Immature natural killer cell (primary cell): ENCODE measurements around the gene SYNDIG1. TPM values are rescaled to one million over a fixed set of nuclear protein-coding genes. Genes with fewer than 3 reads are reported as not detected.

Experiments
- DNase-seq, 3 donors: peaks; one replicate each; pipeline ENCODE4 v3.0.0; 2022; ENCODE audit warnings: mixed read lengths in 1 of 3
- H3K27ac Mint-ChIP-seq, 6 donors: one replicate each; pipeline ENCODE4 v1.8.0; 2020; ENCODE audit warnings: mixed read lengths in 6 of 6, mild to moderate bottlenecking in 5 of 6, inconsistent platforms in 4 of 6, moderate library complexity in 3 of 6
- H3K27me3 Mint-ChIP-seq, 3 donors: one replicate each; pipeline ENCODE4 v1.8.0; 2020 to 2021; ENCODE audit warnings: low read depth in 3 of 3, mild to moderate bottlenecking in 3 of 3, mixed read lengths in 3 of 3, moderate library complexity in 3 of 3, inconsistent platforms in 1 of 3
- H3K36me3 Mint-ChIP-seq, 3 donors: one replicate each; pipeline ENCODE4 v1.8.0; 2020; ENCODE audit warnings: mixed read lengths in 3 of 3, inconsistent platforms in 2 of 3, mild to moderate bottlenecking in 2 of 3
- H3K4me1 Mint-ChIP-seq, 2 donors: one replicate each; pipeline ENCODE4 v1.8.0; 2020; ENCODE audit warnings: inconsistent platforms in 2 of 2, mild to moderate bottlenecking in 2 of 2, mixed read lengths in 2 of 2, moderate library complexity in 1 of 2
- H3K4me3 Mint-ChIP-seq, 5 donors: one replicate each; pipeline ENCODE4 v1.8.0; 2020; ENCODE audit warnings: mild to moderate bottlenecking in 5 of 5, mixed read lengths in 5 of 5, inconsistent platforms in 3 of 5, moderate library complexity in 3 of 5
- H3K9me3 Mint-ChIP-seq, 6 donors: one replicate each; pipeline ENCODE4 v1.8.0; 2020; ENCODE audit warnings: mild to moderate bottlenecking in 6 of 6, mixed read lengths in 6 of 6, inconsistent platforms in 4 of 6, moderate library complexity in 3 of 6
- polyA plus RNA-seq, 3 donors: library from polyadenylated mRNA; unstranded; fragments of 300-500 nt; fragmentation: Illumina TruSeq; gene quantifications; one replicate each; pipeline ENCODE4 v1.2.3, GENCODE V29; 2021

Gene SYNDIG1
- polyA plus RNA-seq, 3 donors from 2014 or later = not detected

DNA sequence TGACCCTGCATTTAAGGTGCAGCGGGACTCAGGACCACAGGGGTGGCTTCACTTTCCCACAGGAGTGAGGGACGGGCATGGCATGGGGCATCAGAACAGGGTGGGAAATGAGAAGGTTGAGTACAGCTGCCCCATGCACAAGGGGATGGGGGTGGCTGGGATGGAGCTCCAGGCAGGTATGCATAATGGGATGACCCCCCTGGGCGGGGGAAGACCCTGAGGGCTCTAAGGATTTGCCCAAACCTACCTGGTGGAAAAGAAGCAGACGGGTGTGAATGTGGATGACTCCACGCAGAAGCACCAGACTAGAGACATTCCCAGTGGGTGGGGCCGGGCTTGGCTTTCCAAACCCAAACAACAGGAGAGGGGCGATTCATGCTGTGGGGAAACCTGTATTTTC lies 200.3 kb downstream of the SYNDIG1 start:
- Mint-ChIP-seq H3K27me3 (peaks cover 0 to 2% (median 2%) of the 10 kb centered on the region in 3 donors), H3K4me3 (no peak overlapping the region), H3K4me1 (no peaks in the 10 kb centered on the region), H3K9me3 (peaks cover 0 to 1% (median 0%) of the 10 kb centered on the region in 6 donors), H3K36me3 (no peaks in the 10 kb centered on the region), H3K27ac (no peak overlapping the region)
- no peak for DNase-seq

DNA sequence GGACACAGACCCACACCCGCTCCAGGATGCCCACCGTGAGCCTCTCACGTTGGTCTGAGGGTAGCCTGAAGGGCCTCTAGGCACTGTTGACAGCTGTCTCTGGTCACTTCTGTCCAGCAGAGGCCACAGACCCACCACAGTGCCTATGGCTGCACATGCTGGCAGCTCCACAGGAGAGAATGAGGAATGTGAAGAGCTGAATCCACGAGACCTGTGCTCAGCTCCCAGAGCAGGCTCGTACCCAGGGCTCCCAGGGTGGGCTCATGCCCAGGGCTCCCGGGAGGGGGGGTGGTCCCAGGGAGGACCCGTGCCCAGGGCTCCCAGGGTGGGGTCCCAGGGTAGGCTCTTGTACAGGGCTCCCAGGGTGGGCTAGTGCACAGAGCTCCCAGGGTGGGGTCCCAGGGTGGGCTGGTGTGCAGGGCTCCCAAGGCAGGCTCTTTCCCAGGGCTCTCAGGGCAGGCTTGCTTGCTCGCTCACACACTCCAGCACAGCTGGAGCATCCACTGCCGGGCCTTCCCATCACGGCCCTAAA lies 201.0 kb downstream of the SYNDIG1 start:
- no peak overlapping the region for H3K27ac Mint-ChIP-seq
- peaks cover 0 to 2% (median 2%) of the 10 kb centered on the region in 3 donors for H3K27me3 Mint-ChIP-seq
- H3K9me3 Mint-ChIP-seq = no peaks in the 10 kb centered on the region
- no peaks in the 10 kb centered on the region for H3K36me3 Mint-ChIP-seq
- no peak overlapping the region for H3K4me3 Mint-ChIP-seq
- no peaks in the 10 kb centered on the region for H3K4me1 Mint-ChIP-seq
- no peak for DNase-seq

DNA sequence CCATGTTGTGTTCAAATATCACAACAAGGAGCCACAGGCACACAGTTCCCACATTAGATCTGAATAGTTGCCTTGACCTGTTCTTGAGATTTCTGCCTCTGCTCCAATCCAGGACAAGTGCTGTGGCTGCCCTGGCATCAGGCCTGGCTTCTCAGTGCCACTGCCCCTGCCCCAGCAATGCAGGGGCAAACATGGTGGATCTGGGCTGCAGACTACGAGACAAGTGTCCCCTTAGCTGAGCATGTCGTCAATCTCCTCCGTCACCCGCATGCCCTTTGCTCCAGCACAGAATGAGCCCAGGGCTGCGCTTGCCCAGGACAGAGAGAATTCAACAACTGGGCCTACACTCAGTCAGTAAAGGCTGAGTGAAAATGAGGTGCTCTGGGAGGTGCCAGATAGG lies 201.6 kb downstream of the SYNDIG1 start:
- Mint-ChIP-seq H3K27ac (no peak overlapping the region), H3K36me3 (no peaks in the 10 kb centered on the region), H3K27me3 (peaks cover 0 to 2% (median 2%) of the 10 kb centered on the region in 3 donors), H3K4me3 (no peak overlapping the region), H3K4me1 (no peaks in the 10 kb centered on the region), H3K9me3 (no peaks in the 10 kb centered on the region)
- DNase-seq = no peak

DNA sequence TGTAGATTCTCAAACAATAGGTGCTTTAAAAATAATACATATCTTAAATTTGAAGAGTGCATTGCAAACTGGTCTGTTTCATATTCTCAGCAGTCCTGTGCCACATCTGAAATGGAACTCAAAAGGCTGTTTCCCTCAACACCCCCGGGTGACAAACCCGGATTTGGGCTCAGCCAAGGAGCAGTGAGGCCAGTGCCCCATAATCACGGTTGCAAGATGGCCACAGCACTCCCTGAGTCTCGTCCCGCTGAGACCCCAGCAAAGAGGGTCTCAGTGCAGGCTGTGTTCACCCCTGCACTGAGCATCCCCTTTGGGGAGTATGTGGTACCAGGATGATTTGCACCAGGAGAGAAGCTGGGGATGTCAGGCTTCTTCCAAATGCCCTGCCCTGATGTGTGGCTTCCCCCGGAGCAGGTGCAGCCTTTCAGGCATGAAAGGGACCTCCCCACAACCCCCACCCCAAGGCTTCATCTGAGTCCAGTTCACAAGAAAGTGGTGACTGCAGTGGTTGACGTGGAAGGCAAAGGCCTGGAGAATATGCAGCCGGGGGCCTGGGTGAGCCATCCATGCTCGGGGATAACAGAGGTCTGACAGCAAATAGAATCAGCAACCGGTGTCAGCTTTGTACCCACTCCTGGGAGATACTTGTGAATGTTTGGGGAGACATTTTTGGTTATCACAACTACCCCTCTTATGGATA lies 202.9 kb downstream of the SYNDIG1 start:
- no peaks in the 10 kb centered on the region for H3K36me3 Mint-ChIP-seq
- no peaks in the 10 kb centered on the region for H3K9me3 Mint-ChIP-seq
- H3K27me3 Mint-ChIP-seq = peaks cover 0 to 2% (median 2%) of the 10 kb centered on the region in 3 donors
- DNase-seq = no peak
- H3K4me3 Mint-ChIP-seq = no peak overlapping the region
- no peaks in the 10 kb centered on the region for H3K4me1 Mint-ChIP-seq
- H3K27ac Mint-ChIP-seq = no peak overlapping the region

DNA sequence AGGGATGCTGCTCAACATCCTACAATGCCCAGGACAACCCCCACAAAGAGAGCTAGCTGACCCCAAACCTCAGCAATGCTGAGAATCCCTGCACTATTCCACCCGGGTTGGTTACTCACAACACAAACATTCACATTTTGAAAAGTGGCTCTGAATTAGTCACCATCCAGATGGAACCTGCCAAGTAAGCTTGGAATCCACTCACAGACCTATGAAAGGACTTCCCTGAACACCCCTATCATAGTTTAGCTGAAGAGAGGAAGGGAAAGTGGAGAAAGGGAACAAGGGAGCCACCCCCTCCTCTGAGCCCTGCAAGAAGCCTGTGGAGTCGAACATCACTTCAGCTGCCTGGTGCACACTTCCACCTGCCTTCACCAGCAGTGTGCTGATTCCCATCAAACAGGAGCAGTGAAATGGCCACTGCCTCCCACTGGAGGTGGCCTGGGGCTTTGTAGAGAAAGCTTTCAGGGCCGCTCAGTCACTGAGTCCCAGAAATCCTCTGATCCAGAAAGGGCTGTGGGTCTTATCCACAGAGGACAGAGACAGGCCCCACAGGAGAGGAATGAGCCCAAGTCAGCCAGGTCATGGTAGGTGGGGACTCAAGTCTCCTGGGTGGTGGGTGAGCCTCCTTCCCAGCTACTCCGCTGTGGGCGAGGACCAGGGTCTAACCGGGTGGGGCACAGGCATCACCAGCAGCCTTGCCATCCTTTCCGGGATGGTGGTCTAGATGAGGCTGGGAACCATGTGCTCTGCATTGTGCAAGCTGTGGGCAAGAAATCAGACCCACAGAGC lies 203.7 kb downstream of the SYNDIG1 start:
- no peak overlapping the region for H3K27ac Mint-ChIP-seq
- no peaks in the 10 kb centered on the region for H3K4me1 Mint-ChIP-seq
- no peaks in the 10 kb centered on the region for H3K9me3 Mint-ChIP-seq
- H3K36me3 Mint-ChIP-seq = no peaks in the 10 kb centered on the region
- no peak overlapping the region for H3K4me3 Mint-ChIP-seq
- peaks cover 0 to 2% (median 2%) of the 10 kb centered on the region in 3 donors for H3K27me3 Mint-ChIP-seq
- no peak for DNase-seq

DNA sequence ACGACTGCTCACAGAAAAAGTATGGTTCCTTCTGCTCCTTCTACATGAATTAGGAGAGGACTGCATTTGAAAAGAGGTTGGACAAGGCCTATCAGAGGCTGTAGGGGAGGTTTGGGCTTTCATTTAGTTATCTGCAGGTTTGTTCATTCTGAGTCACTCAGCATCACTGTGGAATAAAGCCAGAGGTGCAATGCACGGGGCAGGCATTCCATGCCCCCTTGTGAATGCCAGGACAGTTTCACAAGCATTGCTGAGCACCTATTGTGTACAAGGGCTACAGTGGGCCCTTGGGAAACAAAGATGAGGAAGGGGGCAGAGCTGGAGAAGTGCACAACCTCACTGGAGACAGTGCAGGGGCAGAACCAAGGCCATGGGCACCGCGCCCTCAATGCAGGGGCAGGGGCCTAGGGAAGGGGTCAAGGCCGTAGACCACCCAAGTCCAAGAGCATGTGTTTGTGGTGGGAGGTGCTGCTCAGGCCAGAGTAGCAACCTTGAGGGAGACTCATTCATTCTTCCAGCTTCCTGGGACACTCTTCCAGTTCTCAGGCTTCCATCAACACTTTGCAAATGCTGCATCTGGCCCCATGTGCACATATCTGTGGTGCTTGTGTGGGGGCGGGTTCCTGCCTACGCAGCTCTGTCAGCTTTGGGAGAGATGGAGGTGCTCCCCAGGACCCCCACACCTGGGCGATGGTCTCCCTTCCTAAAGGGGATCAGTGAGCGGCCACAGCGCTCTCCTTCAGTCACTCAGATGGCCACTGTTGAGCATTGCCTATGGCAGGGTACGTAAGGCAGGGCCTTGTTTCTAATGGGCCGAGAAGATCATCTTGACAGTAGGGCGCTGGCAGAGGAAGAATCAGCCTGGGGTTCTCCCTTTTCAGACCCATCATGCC lies 204.5 kb downstream of the SYNDIG1 start:
- no peak for DNase-seq
- Mint-ChIP-seq H3K27me3 (peaks cover 0 to 2% (median 2%) of the 10 kb centered on the region in 3 donors), H3K9me3 (no peaks in the 10 kb centered on the region), H3K4me1 (no peaks in the 10 kb centered on the region), H3K36me3 (no peaks in the 10 kb centered on the region), H3K27ac (no peak overlapping the region), H3K4me3 (no peak overlapping the region)

DNA sequence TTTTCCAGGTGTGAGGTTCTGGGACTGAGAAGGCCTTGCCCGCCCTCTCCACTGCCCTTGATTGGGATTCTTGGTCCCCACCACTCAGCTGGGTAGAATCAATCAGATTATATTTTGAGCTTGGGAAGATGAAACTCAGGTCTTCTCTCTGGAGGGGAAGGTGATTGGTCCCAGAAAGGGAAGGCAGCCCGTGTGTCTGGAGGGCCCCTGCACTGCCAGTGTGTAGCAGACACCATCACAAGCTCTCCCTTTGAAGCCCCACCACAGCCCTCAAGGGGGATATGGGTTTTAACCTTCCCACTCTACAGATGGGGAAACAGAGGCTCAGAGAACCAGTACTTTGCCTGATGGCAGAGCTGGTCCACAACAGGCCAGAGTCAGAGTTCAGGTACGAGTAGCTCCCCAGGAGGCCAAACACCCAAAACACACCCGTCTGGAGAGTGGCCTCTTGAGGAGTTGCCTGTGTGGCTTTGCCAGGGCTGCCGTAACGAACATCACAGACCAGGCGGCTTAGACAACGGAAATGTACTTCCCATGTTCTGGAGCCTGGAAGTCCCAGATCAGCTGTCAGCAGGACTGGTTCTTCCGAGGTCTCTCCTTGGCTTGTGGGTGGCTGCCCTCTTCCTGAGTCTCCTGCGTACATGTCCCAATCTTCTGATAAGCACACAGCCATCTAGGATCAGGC lies 205.6 kb downstream of the SYNDIG1 start:
- no peak overlapping the region for H3K4me3 Mint-ChIP-seq
- H3K27ac Mint-ChIP-seq = no peak overlapping the region
- H3K9me3 Mint-ChIP-seq = no peaks in the 10 kb centered on the region
- peaks cover 0 to 2% (median 2%) of the 10 kb centered on the region in 3 donors for H3K27me3 Mint-ChIP-seq
- H3K36me3 Mint-ChIP-seq = no peaks in the 10 kb centered on the region
- DNase-seq = no peak
- H3K4me1 Mint-ChIP-seq = peaks cover 0 to 3% of the 10 kb centered on the region in 2 donors

DNA sequence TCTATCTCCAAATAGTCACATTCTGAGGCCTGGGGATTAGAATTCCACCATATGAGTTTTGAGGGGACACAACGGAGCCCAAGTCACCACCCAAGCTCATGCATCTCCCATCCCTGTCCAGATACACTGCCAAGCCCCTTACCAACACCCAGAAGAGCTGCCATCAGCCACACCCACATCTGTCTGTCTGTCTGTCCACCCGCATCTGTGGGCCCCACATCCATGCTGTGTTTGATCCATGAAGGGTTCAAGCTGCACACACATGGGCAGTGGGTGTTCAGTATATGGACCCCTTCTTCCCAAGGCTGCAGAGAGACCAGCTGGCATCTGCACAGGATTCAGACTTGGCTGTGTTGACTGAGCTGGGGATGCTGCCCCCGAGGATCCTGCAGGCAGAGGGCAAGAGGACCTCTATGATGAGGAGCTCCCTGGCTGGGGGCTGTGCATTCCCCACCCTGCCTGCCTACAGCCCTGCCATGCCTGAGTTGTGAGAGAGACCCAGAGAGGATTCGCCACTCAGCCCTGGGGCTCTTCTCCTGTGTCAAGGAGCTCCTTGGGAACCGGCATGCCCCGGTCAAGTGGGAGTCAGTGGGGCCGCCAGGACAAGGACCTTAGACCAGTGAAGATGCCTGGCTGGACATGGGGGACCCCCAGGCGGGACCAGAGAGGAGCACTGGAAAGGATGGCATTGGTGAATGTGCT lies 206.4 kb downstream of the SYNDIG1 start:
- Mint-ChIP-seq H3K9me3 (no peaks in the 10 kb centered on the region), H3K4me3 (no peak overlapping the region), H3K4me1 (peaks cover 0 to 10% of the 10 kb centered on the region in 2 donors), H3K36me3 (no peaks in the 10 kb centered on the region), H3K27me3 (peaks cover 0 to 6% (median 2%) of the 10 kb centered on the region in 3 donors), H3K27ac (no peak overlapping the region)
- DNase-seq = no peak

DNA sequence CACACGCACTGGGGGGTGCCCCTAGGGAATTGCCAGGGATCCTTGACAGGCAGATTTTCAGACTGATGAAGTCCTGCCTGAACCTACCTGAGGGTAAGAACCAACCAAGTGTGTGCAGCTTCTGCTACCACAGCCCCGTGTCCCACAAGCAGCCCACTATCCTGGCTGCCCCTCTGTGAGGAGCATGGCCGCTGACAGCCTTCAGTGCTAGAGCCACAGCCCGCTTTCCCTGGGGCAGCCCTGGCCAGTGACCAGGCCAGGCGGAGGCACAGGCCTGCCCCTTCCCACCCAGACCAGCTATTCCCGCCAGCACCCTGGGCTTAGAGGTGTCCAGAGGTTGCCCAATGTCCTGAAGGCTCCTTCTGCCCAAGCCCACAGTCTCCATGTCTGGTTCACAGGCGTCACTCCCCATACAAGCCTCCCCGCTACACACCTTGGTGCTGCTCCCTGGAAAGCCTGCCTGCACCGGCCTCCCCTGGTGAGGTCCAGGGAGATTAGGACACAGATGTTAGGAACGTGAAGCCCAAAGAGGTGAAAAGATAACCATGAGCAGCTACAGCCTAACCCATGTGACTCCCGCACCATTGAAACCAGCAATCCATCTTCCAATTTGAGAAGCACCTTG lies 207.0 kb downstream of the SYNDIG1 start:
- Mint-ChIP-seq H3K36me3 (no peaks in the 10 kb centered on the region), H3K27me3 (peaks cover 0 to 7% (median 2%) of the 10 kb centered on the region in 3 donors), H3K4me1 (peaks cover 4 to 17% of the 10 kb centered on the region in 2 donors), H3K4me3 (no peak overlapping the region), H3K9me3 (no peaks in the 10 kb centered on the region), H3K27ac (no peak overlapping the region)
- no peak for DNase-seq

DNA sequence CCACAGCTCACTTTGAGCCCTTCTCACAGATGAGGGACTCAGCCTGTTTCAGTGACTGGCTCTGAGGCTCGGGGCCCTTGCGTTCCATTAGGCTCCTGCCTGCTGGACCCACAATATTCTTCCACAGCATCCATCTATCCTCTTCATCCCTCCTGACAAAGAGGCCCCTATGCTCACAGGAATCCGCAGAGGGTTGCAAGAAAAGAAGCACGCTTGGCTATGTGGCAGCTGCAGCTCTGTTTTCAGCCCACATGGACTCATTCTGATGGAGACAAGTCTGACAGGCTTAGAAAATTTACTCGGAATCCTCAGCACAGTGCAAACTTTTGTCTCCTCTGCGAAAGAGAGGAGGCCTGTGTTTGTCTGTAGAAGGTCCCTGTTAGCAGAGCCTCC lies 207.5 kb downstream of the SYNDIG1 start:
- Mint-ChIP-seq H3K27me3 (peaks cover 0 to 7% (median 2%) of the 10 kb centered on the region in 3 donors), H3K27ac (no peak overlapping the region), H3K36me3 (no peaks in the 10 kb centered on the region)

DNA sequence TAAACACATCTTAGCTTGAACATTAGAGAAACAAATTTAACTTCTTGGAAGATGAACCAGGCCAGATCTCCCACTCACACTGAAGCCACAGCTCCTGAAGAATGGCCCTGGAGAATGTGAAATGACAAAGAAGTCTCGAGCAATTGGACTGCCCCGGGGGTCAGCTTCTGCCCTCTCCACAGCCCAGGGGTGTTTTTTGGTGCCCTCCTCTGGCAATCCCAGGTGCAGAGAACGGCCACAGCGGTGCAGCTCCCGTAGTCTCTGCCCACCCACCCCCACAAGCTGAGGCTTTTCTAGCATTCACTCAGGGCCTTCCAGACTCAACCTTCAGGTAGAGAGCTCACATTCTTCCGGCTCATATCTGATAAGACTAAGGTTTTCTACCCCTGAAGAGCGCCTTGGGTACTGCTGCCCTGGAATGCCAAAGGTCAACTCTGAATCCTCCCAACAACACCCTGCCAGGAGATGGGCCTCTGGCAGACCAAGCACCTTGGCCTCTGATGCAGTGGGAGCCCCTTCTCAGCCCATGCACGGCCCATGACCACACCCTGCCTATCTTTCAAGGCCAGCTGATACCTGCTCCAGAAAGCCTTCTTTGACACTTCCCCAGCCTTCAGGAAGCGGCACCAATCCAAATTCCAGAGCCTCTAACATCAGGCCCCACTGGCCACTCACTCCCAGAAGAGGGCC lies 208.3 kb downstream of the SYNDIG1 start:
- DNase-seq = no peak
- H3K36me3 Mint-ChIP-seq = no peaks in the 10 kb centered on the region
- no peak overlapping the region for H3K4me3 Mint-ChIP-seq
- H3K4me1 Mint-ChIP-seq = peaks cover 17 to 30% of the 10 kb centered on the region in 2 donors
- peaks cover 0 to 5% (median 4%) of the 10 kb centered on the region in 3 donors for H3K27me3 Mint-ChIP-seq
- no peaks in the 10 kb centered on the region for H3K9me3 Mint-ChIP-seq
- no peak overlapping the region for H3K27ac Mint-ChIP-seq

More for the DNA sequence above, 207.5 kb downstream of the SYNDIG1 start:
- no peak for DNase-seq
- Mint-ChIP-seq H3K9me3 (no peaks in the 10 kb centered on the region), H3K4me1 (peaks cover 9 to 22% of the 10 kb centered on the region in 2 donors), H3K4me3 (no peak overlapping the region)
